GM23338 (cell line): ENCODE results near the gene NDUFS6. TPM values are rescaled to one million over a fixed set of nuclear protein-coding genes. Genes with fewer than 3 reads are reported as not detected.

ENCODE experiments used
- POLR2AphosphoS5 ChIP-seq: IDR thresholded peaks from 2 replicates; pipeline ENCODE4 v1.6.1; 2016; ENCODE audit warnings: antibody characterized with exemption, low read depth
- REST ChIP-seq: IDR thresholded peaks from one replicate; pipeline ENCODE4 v1.6.1; 2018; ENCODE audit warnings: antibody characterized with exemption; ENCODE audit not compliant: unreplicated experiment
- ZNF331 ChIP-seq: fragments of 250-450 bp; sonication (Bioruptor Pico); IDR thresholded peaks from 2 replicates; pipeline ENCODE4 v1.5.0; 2020; ENCODE audit warnings: low read depth, mild to moderate bottlenecking, moderate library complexity
- ZNF462 ChIP-seq: fragments of 250-450 bp; sonication (Bioruptor Pico); IDR thresholded peaks from 2 replicates; pipeline ENCODE4 v1.5.0; 2020; ENCODE audit warnings: mild to moderate bottlenecking, moderate library complexity
- polyA plus RNA-seq: library from polyadenylated mRNA; unstranded; fragments of >200 nt; fragmentation: Nextera tagmentation; extraction: Ambion mirVana; gene quantifications from 2 replicates; pipeline ENCODE4 v1.2.1, GENCODE V29; 2016
- total RNA-seq: library from RNA; depleted of rRNA; stranded (reverse); fragments of >200 nt; shearing (Covaris generic); gene quantifications from 2 replicates; pipeline ENCODE4 v1.2.3, GENCODE V29; 2014
- TF ChIP-seq, protein P1 (sequence below), 2 experiments: fragments of 200-600 bp in 1 of 2; sonication (generic) in 1 of 2; conservative IDR thresholded peaks; 2 replicates each; pipeline versions ENCODE4 v1.5.1 to v1.6.1; 2016 to 2017; ENCODE audit warnings: antibody characterized with exemption in 2 of 2, low read depth in 2 of 2, mild to moderate bottlenecking in 2 of 2, moderate library complexity in 1 of 2

The NDUFS6 gene
- total and polyA plus RNA-seq, 2 experiments from 2014 or later, result 94.8 to 289 TPM

GRCh38 chr5:1836891-1837880 lies 36.0 kb downstream of the NDUFS6 start (continued):
- TF ChIP-seq ZNF462 (CRISPR knock-in tag) (no peak), ZNF331 (CRISPR knock-in tag) (no peak), POLR2AphosphoS5 (no peak), REST (no peak)
- TF ChIP-seq, protein P1, sequence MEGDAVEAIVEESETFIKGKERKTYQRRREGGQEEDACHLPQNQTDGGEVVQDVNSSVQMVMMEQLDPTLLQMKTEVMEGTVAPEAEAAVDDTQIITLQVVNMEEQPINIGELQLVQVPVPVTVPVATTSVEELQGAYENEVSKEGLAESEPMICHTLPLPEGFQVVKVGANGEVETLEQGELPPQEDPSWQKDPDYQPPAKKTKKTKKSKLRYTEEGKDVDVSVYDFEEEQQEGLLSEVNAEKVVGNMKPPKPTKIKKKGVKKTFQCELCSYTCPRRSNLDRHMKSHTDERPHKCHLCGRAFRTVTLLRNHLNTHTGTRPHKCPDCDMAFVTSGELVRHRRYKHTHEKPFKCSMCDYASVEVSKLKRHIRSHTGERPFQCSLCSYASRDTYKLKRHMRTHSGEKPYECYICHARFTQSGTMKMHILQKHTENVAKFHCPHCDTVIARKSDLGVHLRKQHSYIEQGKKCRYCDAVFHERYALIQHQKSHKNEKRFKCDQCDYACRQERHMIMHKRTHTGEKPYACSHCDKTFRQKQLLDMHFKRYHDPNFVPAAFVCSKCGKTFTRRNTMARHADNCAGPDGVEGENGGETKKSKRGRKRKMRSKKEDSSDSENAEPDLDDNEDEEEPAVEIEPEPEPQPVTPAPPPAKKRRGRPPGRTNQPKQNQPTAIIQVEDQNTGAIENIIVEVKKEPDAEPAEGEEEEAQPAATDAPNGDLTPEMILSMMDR (conservative IDR thresholded peaks at IDR 0.05; ENCODE audit: low read depth in 2 of 2), result no peak
